CD4-positive, alpha-beta T cell (primary cell): Measurements from ENCODE around the gene KYNU. TPM values are rescaled to one million over a fixed set of nuclear protein-coding genes. Genes with fewer than 3 reads are reported as not detected.

Experiments used
- ATAC-seq: fragments of 200-7000 bp; cut with Tn5 transposase; one replicate; pipeline ENCODE4 v1.10.0; 2022; ENCODE audit warnings: mild to moderate bottlenecking; ENCODE audit not compliant: poor library complexity
- CTCF ChIA-PET: fragments of 350-600 bp; sonication (Branson Sonifier 250); formaldehyde crosslinking; loops from one replicate; lab custom pipeline; 2021; ENCODE audit warnings: antibody characterized with exemption, inconsistent platforms; lab: Charles Lee
- POLR2A ChIA-PET: fragments of 350-600 bp; sonication (Branson Sonifier 250); formaldehyde crosslinking; loops from one replicate; lab custom pipeline; 2021; ENCODE audit warnings: antibody characterized with exemption, inconsistent platforms; lab: Charles Lee
- DNase-seq, 14 experiments: peaks; one replicate each; pipeline ENCODE4 v3.0.0-alpha.2; 2013 to 2020; ENCODE audit warnings: mixed read lengths in 2 of 14
- H3K27ac ChIP-seq, 2 donors: one replicate each; pipeline versions ENCODE4 v1.5.1 to v1.7.0; 2013; ENCODE audit warnings: low read length in 2 of 2, low read depth in 1 of 2, mild to moderate bottlenecking in 1 of 2
- H3K27me3 ChIP-seq, 2 experiments: 1 replicate in 1 of 2; 2 replicates in 1 of 2; pipeline versions ENCODE4 v1.6.1 to v1.7.0; 2013; ENCODE audit warnings: low read length in 2 of 2, control low read depth in 1 of 2, mild to moderate bottlenecking in 1 of 2, moderate library complexity in 1 of 2; ENCODE audit not compliant: insufficient read depth in 2 of 2, control insufficient read depth in 1 of 2
- H3K36me3 ChIP-seq: one replicate; pipeline ENCODE4 v1.6.1; 2013; ENCODE audit warnings: low read length, control low read depth; ENCODE audit not compliant: insufficient read depth
- H3K4me1 ChIP-seq: one replicate; pipeline ENCODE4 v1.6.1; 2013; ENCODE audit warnings: low read length, control low read depth; ENCODE audit not compliant: insufficient read depth
- H3K4me3 ChIP-seq: one replicate; pipeline ENCODE4 v1.5.1; 2013; ENCODE audit warnings: mild to moderate bottlenecking, low read length, moderate library complexity
- H3K9me3 ChIP-seq, 2 experiments: 1 replicate in 1 of 2; 2 replicates in 1 of 2; pipeline versions ENCODE4 v1.6.1 to v1.7.0; 2013; ENCODE audit warnings: low read length in 2 of 2, mild to moderate bottlenecking in 2 of 2, control low read depth in 1 of 2, moderate library complexity in 1 of 2; ENCODE audit not compliant: control insufficient read depth in 1 of 2, insufficient read depth in 1 of 2
- H3K27ac Mint-ChIP-seq: one replicate; pipeline ENCODE4 v1.8.0; 2020; ENCODE audit warnings: mixed read lengths
- H3K27me3 Mint-ChIP-seq: one replicate; pipeline ENCODE4 v1.8.0; 2021; ENCODE audit warnings: mixed read lengths
- H3K36me3 Mint-ChIP-seq: one replicate; pipeline ENCODE4 v1.8.0; 2021; ENCODE audit warnings: low read depth, mixed read lengths
- H3K4me1 Mint-ChIP-seq: one replicate; pipeline ENCODE4 v1.8.0; 2021; ENCODE audit warnings: low read depth, mixed read lengths
- H3K4me3 Mint-ChIP-seq: one replicate; pipeline ENCODE4 v1.8.0; 2020; ENCODE audit warnings: mild to moderate bottlenecking, mixed read lengths
- H3K9me3 Mint-ChIP-seq: one replicate; pipeline ENCODE4 v1.8.0; 2020; ENCODE audit warnings: mixed read lengths
- CTCF ChIP-seq: fragments of 200-600 bp; IDR thresholded peaks from one replicate; pipeline ENCODE4 v1.8.0; 2022; ENCODE audit warnings: antibody characterized with exemption, mild to moderate bottlenecking
- intact Hi-C, 2 experiments: fragments of 100-400 bp; cut with DNase I in 1 of 2; cut with micrococcal nuclease in 1 of 2; formaldehyde crosslinking; loops; one replicate each; pipeline versions ENCODE4 v1.15.1 to v1.9.0; 2023 to 2025; cut with DNase I, micrococcal nuclease
- total RNA-seq, 174 experiments: library from RNA in 2 of 174; stranded (reverse) in 2 of 174; gene quantifications; one replicate each; pipeline ENCODE4 v1.2.3 and lab custom pipeline; 2021 to 2026

KYNU gene
- total RNA-seq, 2 experiments from 2014 or later, result 0.38 to 0.50 TPM

GRCh38 chr2:142997231-142997630 lies 119.8 kb downstream of the KYNU start:
- CTCF ChIA-PET, result no interaction called here
- Histone ChIP-seq H3K4me3 (no peak overlapping the region), H3K4me1 (no peaks in the 10 kb centered on the region), H3K27me3 (peaks cover 5 to 18% of the 10 kb centered on the region in 2 experiments), H3K36me3 (no peaks in the 10 kb centered on the region), H3K9me3 (no peaks in the 10 kb centered on the region), H3K27ac (no peak overlapping the region)
- no peak overlapping the region for H3K27ac Mint-ChIP-seq
- ATAC-seq (no peak), DNase-seq (no peak)
- H3K36me3 Mint-ChIP-seq, result no peaks in the 10 kb centered on the region
- no peak overlapping the region for H3K4me3 Mint-ChIP-seq
- H3K27me3 Mint-ChIP-seq, result peaks cover 41% of the 10 kb centered on the region
- H3K9me3 Mint-ChIP-seq, result peaks cover 6% of the 10 kb centered on the region
- intact Hi-C loops, result no loop called here
- POLR2A ChIA-PET, result no interaction called here
- no peak for TF ChIP-seq CTCF
- H3K4me1 Mint-ChIP-seq, result no peaks in the 10 kb centered on the region

- Mint-ChIP-seq H3K36me3 (no peaks in the 10 kb centered on the region), H3K9me3 (peaks cover 6% of the 10 kb centered on the region), H3K27ac (no peak overlapping the region), H3K27me3 (peaks cover 64% of the 10 kb centered on the region), H3K4me3 (no peak overlapping the region), H3K4me1 (no peaks in the 10 kb centered on the region)
- Histone ChIP-seq H3K4me1 (no peaks in the 10 kb centered on the region), H3K4me3 (no peak overlapping the region), H3K9me3 (peaks cover 0 to 3% of the 10 kb centered on the region in 2 experiments), H3K36me3 (no peaks in the 10 kb centered on the region), H3K27me3 (peaks cover 5 to 18% of the 10 kb centered on the region in 2 experiments), H3K27ac (no peak overlapping the region)
- DNase-seq (no peak), ATAC-seq (no peak)
- no peak for TF ChIP-seq CTCF
- CTCF ChIA-PET, result interaction anchor here (1.3 kb wide), 1 partner anchor 11 kb away, joined by 3 read pairs; no protein-coding TSS in a partner anchor
- POLR2A ChIA-PET, result no interaction called here
- intact Hi-C loops, result no loop called here
Measured at GRCh38 chr2:143000599-143000998, 123.1 kb downstream of the KYNU start.

GRCh38 chr2:143001501-143001900 lies 124.0 kb downstream of the KYNU start:
- ATAC-seq (no peak), DNase-seq (no peak)
- Mint-ChIP-seq H3K4me3 (no peak overlapping the region), H3K27me3 (peaks cover 64% of the 10 kb centered on the region), H3K36me3 (no peaks in the 10 kb centered on the region), H3K4me1 (no peaks in the 10 kb centered on the region), H3K9me3 (peaks cover 6% of the 10 kb centered on the region), H3K27ac (no peak overlapping the region)
- TF ChIP-seq CTCF, result no peak
- intact Hi-C loops, result no loop called here
- Histone ChIP-seq H3K4me1 (no peaks in the 10 kb centered on the region), H3K36me3 (no peaks in the 10 kb centered on the region), H3K4me3 (no peak overlapping the region), H3K27ac (no peak overlapping the region), H3K9me3 (peaks cover 0 to 3% of the 10 kb centered on the region in 2 experiments), H3K27me3 (peaks cover 2 to 15% of the 10 kb centered on the region in 2 experiments)
- POLR2A ChIA-PET, result no interaction called here
- CTCF ChIA-PET, result no interaction called here
